Effector memory CD8-positive, alpha-beta T cell (primary cell): ENCODE measurements around the gene DLGAP4.

Experiments
- ATAC-seq: fragments of 150-1000 bp; cut with Tn5 transposase; replicated peaks from 2 replicates; pipeline ENCODE4 v1.10.0; 2021; ENCODE audit warnings: mild to moderate bottlenecking, moderate library complexity
- DNase-seq, 3 experiments: peaks; one replicate each; pipeline ENCODE4 v3.0.0; 2021
- H3K27ac Mint-ChIP-seq, 2 donors: one replicate each; pipeline ENCODE4 v1.8.0; 2022; ENCODE audit warnings: mild to moderate bottlenecking in 2 of 2, mixed read lengths in 2 of 2, moderate library complexity in 2 of 2
- H3K27me3 Mint-ChIP-seq, 2 donors: one replicate each; pipeline ENCODE4 v1.8.0; 2022; ENCODE audit warnings: mixed read lengths in 2 of 2
- H3K36me3 Mint-ChIP-seq: one replicate; pipeline ENCODE4 v1.8.0; 2022; ENCODE audit warnings: mild to moderate bottlenecking, moderate library complexity, mixed read lengths; ENCODE audit not compliant: insufficient read depth
- H3K4me1 Mint-ChIP-seq, 2 donors: one replicate each; pipeline ENCODE4 v1.8.0; 2022; ENCODE audit warnings: low read depth in 2 of 2, mixed read lengths in 2 of 2
- H3K4me3 Mint-ChIP-seq, 2 donors: one replicate each; pipeline ENCODE4 v1.8.0; 2022; ENCODE audit warnings: mild to moderate bottlenecking in 2 of 2, mixed read lengths in 2 of 2, moderate library complexity in 2 of 2
- H3K9me3 Mint-ChIP-seq, 2 donors: one replicate each; pipeline ENCODE4 v1.8.0; 2022; ENCODE audit warnings: mixed read lengths in 2 of 2

DLGAP4 gene

DNA sequence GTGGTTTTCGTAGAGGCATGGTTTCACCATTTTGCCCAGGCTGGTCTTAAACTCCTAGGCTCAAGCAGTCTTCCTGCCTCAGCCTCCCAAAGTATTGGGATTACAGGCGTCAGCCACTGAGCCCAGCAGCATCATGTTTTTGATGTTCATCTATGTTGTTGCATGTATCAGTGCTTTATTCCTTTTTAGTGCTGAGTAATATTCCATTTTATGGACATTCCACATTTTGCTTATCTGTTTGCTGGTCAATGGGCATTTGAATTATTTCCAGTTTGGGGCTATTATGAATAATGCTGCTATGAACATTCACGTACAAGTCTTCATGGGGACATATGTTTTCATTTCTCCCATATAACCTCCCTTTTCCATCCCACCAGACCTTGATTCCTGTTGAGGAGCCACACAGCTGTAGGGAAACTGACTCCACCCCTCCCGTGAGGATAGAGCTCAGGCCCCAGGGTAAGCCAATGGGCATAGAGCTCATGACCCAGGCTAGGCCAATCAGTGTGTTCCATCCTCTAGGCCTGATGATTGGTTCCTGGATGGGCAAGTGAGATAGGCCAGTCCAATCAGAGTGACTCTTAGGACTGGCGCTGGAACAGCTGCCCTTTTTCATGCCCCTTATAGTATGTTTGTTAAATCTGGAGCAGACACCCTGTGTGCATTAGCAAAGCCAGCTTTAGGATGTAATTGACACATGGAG, 49.5 kb downstream of the DLGAP4 start:
- Mint-ChIP-seq H3K4me3 (no peak overlapping the region), H3K9me3 (no peaks in the 10 kb centered on the region), H3K4me1 (no peaks in the 10 kb centered on the region), H3K27me3 (peaks cover 30 to 87% of the 10 kb centered on the region in 2 donors), H3K27ac (no peak overlapping the region), H3K36me3 (peaks cover 2% of the 10 kb centered on the region)
- ATAC-seq = no peak
- DNase-seq = no peak

DNA sequence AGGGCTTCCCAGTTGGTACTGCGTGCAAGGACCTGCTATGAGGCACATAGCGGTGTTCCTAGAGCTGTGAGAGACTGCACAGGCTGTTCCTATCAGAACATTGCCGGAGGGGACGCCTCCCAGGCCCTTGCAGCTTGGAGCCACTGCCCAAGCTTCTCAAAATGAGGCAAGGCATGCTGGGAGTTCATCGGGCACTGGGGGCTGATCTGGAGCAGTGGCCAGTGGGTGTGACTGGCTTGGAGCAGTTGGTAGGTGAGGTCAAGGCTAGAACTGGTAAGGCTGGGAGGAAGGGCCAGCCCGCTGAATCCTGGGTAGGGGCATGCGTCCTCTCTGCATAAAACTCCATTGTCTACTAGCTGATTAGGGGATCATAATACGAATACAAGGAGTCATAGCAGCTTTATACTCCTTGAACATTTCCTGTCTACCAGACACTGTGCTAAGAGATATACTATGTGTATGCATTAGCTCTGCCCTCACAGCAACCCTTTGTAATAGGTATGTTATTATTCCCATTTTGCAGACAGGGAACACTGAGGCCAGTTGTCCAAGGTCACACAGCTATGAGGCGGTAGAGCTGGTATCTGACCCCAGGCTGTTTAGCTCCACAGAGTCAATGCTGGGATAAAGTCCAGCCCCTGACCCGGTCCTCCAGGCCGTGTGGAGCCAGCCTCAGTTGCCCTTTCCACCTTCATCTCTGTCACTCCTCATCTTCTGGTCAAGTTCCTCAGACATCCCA, 53.7 kb downstream of the DLGAP4 start:
- ATAC-seq (no peak), DNase-seq (no peak)
- peaks cover 2% of the 10 kb centered on the region for H3K36me3 Mint-ChIP-seq
- H3K27me3 Mint-ChIP-seq = peaks cover 19 to 77% of the 10 kb centered on the region in 2 donors
- no peak overlapping the region for H3K27ac Mint-ChIP-seq
- no peak overlapping the region for H3K4me3 Mint-ChIP-seq
- H3K9me3 Mint-ChIP-seq = no peaks in the 10 kb centered on the region
- no peaks in the 10 kb centered on the region for H3K4me1 Mint-ChIP-seq

DNA sequence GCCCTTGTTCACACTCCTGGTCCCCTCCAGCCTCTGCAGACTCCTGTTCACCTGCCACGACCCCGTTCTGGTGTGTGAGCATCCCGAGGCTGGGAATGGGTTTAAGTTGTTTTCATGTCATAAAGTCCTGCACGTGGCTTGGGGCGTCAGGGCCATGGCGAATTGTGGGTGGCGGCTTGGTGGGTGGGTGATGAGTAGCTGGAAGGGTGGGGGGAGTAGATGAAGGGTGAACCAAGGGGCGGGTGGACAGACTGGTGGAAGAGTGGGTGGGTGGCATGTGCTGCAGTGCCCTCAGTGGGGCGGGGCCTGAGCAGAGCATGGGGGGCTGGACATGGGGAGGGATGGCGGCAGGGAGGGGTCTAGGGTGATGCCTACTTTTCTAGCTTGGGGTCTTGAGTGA, 54.3 kb downstream of the DLGAP4 start:
- peaks cover 19 to 72% of the 10 kb centered on the region in 2 donors for H3K27me3 Mint-ChIP-seq
- H3K27ac Mint-ChIP-seq = no peak overlapping the region
- H3K36me3 Mint-ChIP-seq = peaks cover 2% of the 10 kb centered on the region
- H3K9me3 Mint-ChIP-seq = no peaks in the 10 kb centered on the region
- H3K4me1 Mint-ChIP-seq = no peaks in the 10 kb centered on the region
- no peak for DNase-seq
- no peak overlapping the region for H3K4me3 Mint-ChIP-seq
- no peak for ATAC-seq

DNA sequence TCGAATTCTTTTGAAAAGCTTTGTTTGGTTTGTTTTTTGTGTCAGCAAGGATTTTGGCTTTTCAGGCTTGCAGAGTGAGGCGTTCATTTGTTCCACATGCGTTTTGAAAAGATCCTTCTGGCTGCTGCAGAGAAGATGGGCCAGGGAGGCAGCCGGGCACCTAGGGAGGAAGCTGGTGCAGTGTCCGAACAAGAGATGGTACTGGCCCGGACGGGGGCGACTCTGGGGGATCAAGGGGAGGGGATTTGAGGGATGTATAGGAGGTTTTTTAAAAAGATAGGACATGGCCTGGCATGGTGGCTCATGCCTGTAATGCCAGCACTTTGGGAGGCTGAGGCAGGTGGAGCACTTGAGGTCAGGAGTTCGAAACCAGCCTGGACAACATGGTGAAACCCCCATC, 55.3 kb downstream of the DLGAP4 start:
- Mint-ChIP-seq H3K9me3 (no peaks in the 10 kb centered on the region), H3K27ac (no peak overlapping the region), H3K27me3 (peaks cover 19 to 67% of the 10 kb centered on the region in 2 donors), H3K4me1 (no peaks in the 10 kb centered on the region), H3K36me3 (no peaks in the 10 kb centered on the region), H3K4me3 (no peak overlapping the region)
- ATAC-seq = no peak
- no peak for DNase-seq

DNA sequence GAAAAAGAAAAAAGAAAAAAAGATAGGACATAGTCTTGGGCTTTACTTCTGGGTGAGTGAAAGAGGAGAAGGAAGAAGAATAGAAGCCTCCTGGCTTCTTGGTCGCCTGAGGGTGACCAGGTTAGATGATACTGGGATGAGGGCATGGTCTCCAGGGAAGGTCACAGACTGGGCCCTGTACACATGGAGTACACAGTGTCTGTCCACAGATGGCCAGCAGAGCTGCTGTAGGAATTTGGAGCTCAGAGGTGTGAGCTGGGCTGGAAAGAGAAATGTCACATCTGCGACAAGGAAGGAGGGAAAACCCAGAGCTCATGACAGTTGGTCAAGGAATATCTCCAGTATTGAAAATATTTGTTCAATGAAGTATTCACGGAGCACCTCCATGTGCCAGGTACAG, 56.1 kb downstream of the DLGAP4 start:
- Mint-ChIP-seq H3K36me3 (no peaks in the 10 kb centered on the region), H3K27me3 (peaks cover 12 to 64% of the 10 kb centered on the region in 2 donors), H3K4me1 (no peaks in the 10 kb centered on the region), H3K4me3 (no peak overlapping the region), H3K27ac (peak overlapping the region in 1 of 2 donors; percentile 36), H3K9me3 (no peaks in the 10 kb centered on the region)
- ATAC-seq = no peak
- no peak for DNase-seq

DNA sequence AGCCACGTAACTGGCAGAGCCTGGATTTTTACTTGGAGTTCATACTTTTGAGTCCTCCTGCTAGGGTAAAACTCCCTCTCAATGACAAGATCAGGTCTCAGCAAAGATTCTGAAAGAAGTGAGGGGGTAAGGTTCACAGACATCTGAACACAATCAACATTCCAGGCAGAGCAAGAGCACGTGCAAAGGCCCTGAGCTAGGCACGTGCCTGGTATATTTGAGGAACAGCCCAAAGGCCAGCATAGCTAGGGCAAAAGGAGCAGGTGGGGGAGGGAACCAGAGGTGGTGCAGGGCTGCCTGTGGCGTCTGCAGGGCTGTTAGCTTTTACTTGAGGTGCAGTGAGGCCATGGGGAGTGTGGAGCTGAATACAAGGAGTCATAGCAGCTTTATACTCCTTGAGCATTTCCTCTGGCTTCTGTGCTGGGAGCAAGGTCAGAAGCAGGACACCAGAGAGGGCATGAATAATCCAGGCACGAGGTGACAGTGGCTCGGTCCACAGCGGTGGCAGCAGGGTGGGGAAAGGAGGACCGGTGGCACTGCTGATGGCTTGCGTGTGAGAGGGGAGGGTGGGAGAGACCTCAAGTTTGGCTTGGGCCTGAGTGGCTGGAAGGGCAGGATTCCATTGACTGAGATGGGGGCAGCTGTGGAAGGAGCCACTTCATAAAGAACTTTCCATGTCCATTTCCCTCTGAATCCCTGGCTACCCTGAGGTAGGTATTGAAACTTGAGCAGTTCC, 57.0 kb downstream of the DLGAP4 start:
- no peak overlapping the region for H3K4me3 Mint-ChIP-seq
- peaks cover 12 to 64% of the 10 kb centered on the region in 2 donors for H3K27me3 Mint-ChIP-seq
- H3K9me3 Mint-ChIP-seq = no peaks in the 10 kb centered on the region
- no peak overlapping the region for H3K27ac Mint-ChIP-seq
- no peaks in the 10 kb centered on the region for H3K4me1 Mint-ChIP-seq
- no peaks in the 10 kb centered on the region for H3K36me3 Mint-ChIP-seq
- no peak for ATAC-seq
- no peak for DNase-seq

DNA sequence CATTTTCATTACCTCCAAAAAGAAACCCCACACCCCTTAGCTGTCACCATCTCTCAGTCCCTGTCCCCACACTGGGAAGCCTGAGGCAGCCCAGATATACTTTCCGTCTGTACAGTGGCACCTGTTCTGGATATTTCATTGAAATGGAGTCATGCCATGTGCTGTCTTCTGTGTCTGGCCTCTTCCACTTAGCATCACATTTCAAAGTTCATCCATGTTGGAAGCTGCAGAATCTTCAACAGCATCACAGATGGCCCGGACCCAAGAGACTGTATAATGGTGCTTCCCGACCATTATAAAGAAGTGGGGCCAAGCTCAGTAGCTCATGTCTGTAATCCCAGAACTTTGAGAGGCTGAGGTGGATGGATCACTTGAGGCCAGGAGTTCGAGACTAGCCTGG, 58.4 kb downstream of the DLGAP4 start:
- Mint-ChIP-seq H3K4me3 (no peak overlapping the region), H3K36me3 (no peaks in the 10 kb centered on the region)

DNA sequence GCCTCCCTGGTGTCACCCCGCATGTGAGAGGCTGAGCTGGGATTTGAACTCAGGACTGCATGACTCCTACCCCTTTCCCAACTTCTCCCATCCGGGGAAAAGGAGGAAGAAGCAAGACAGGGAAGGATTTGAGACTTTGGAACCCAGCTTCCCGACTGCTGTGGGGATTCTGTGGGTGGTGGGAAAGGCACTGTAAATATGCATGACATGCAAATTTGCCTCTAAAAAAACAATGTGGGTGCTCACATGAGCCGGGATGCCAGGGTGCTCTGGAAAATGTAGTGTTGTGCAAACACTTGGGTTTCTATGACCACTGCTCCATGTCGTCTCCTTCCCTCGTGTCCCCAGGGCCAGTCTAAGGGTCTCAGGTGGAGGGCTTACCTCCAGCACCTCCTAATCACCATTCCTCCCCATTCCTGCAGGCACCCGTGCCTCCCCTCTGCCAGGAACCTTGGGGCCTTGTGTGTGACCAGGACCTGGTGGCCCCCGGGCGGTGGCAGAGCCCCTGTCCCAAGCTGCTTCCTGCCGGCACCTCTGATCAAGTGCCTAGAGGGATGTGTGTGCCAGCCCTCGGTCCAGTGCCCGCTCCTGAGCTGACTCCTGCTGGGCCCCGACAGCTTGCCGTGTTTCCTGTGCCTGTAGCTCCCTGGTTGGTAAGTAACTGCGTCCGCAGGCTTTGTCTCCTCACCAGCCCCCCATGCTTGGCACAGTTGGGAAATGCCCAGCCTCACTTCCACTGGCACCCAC, 60.7 kb downstream of the DLGAP4 start:
- Mint-ChIP-seq H3K36me3 (no peaks in the 10 kb centered on the region), H3K9me3 (no peaks in the 10 kb centered on the region), H3K27me3 (peaks cover 12 to 45% of the 10 kb centered on the region in 2 donors), H3K4me3 (no peak overlapping the region), H3K4me1 (no peaks in the 10 kb centered on the region), H3K27ac (no peak overlapping the region)
- ATAC-seq (no peak), DNase-seq (no peak)

More for the DNA sequence above, 58.4 kb downstream of the DLGAP4 start:
- H3K27ac Mint-ChIP-seq = no peak overlapping the region
- ATAC-seq = no peak
- H3K9me3 Mint-ChIP-seq = no peaks in the 10 kb centered on the region
- no peak for DNase-seq
- peaks cover 12 to 57% of the 10 kb centered on the region in 2 donors for H3K27me3 Mint-ChIP-seq
- H3K4me1 Mint-ChIP-seq = no peaks in the 10 kb centered on the region

DNA sequence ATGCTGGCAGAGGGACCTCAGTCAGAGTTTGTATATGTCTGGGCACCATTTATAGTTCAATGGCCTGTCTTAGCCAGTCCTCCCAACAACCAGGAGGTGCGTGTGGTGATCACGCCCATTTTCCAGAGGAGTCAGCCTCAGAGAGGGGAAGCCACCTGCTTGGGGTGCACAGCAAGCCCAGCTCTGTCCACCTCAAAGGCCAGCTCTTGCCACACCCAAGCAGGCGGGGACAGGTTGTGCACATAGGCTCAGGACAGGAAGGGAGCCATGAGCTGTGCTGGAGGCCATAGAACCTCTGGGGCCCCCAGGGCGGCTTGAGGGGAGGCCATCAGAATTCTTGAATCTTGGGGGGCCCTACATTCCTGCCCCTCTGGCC, 61.2 kb downstream of the DLGAP4 start:
- Mint-ChIP-seq H3K4me3 (no peak overlapping the region), H3K27me3 (peaks cover 8 to 39% of the 10 kb centered on the region in 2 donors), H3K9me3 (no peaks in the 10 kb centered on the region), H3K36me3 (no peaks in the 10 kb centered on the region), H3K27ac (no peak overlapping the region), H3K4me1 (no peaks in the 10 kb centered on the region)
- ATAC-seq (no peak), DNase-seq (no peak)

DNA sequence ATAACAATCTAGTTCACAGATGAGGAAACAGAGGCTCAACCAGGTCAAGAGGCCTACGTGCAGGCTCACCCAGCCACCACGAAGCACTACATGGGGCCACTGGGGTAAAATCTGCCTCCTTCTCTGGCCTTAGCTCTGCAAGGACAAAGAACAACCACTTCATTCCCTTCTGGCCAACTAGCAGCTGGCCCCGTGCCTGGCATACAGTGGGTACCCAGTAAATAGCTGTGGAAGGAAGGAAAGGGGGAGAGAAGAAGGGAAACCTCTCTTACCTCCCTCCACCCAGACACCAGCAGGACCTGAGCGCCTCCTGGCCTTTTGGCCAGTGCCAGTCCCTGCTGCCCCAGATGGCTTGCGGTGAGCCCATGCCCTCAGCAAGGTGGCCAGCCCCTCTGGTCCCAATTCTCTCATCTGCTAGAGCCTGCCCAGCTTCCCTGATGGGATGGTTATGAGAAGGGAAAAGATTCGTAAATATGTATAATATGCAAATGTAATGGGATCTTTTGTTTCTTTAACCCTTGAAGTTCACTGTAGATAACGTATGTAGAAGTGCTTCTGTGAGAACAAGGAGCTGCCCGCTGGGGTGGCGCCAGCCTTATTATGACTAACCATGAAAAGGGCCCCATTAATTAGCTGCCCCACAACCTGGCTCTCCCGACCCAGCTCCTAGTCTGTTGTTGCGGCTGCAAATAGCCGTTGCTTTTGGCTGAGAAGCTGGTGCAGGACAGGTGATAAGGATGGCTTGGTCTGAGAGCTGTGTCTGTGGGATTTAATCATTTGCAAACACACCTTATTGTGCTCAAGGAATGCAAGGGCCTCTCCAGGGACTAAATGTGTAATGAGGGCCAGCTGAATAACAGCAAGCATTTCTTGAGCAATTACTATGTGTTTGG, 62.0 kb downstream of the DLGAP4 start:
- ATAC-seq = no peak
- no peak overlapping the region for H3K27ac Mint-ChIP-seq
- H3K27me3 Mint-ChIP-seq = peaks cover 5 to 31% of the 10 kb centered on the region in 2 donors

DNA sequence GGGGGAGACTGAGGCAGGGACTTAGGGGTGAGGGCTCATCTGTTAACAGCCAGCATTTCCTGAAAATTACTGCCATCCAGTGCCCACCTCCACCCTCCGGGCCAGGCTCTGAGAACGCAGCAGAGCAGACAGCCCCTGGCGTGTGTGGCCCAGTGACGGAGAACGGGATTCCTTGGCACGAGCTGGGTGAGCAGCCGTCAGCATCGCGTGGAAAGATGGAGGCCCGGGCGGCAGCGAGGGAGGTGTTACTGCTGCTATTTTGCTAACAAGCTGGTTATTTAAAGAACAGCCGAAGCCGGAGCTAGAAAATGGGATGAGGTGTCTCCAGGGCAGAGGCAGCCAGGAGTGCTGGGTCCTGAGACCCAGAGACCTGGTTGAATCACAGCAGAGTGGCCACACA, 62.7 kb downstream of the DLGAP4 start:
- DNase-seq (no peak), ATAC-seq (no peak)
- Mint-ChIP-seq H3K27ac (no peak overlapping the region), H3K36me3 (no peaks in the 10 kb centered on the region), H3K27me3 (peaks cover 5 to 32% of the 10 kb centered on the region in 2 donors), H3K4me3 (no peak overlapping the region), H3K9me3 (no peaks in the 10 kb centered on the region), H3K4me1 (no peaks in the 10 kb centered on the region)

More for the DNA sequence above, 62.0 kb downstream of the DLGAP4 start:
- H3K9me3 Mint-ChIP-seq = no peaks in the 10 kb centered on the region
- no peaks in the 10 kb centered on the region for H3K4me1 Mint-ChIP-seq
- H3K36me3 Mint-ChIP-seq = no peaks in the 10 kb centered on the region
- DNase-seq = no peak
- no peak overlapping the region for H3K4me3 Mint-ChIP-seq

DNA sequence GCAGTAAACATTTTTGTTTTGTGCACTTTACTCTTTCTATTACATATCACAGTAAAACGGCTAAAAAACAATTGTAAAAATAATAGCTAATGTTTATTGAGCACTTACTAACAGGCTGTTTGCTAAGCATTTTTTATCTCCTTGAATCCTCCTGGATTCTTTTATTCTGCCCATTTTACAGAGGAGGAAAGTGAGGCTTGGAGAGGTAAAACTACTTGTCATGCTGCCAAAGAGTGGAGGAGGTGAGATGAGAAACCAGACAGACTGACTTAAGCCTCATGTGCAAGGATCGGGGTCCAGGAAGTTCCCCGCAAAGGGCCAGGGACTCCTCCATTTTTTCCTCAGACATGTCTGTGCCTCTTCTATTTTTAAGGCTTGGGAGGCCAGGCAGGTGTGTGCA, 63.6 kb downstream of the DLGAP4 start:
- ATAC-seq (no peak), DNase-seq (no peak)
- H3K4me1 Mint-ChIP-seq = no peaks in the 10 kb centered on the region
- no peak overlapping the region for H3K4me3 Mint-ChIP-seq
- H3K36me3 Mint-ChIP-seq = no peaks in the 10 kb centered on the region
- H3K9me3 Mint-ChIP-seq = no peaks in the 10 kb centered on the region
- peaks cover 6 to 40% of the 10 kb centered on the region in 2 donors for H3K27me3 Mint-ChIP-seq
- no peak overlapping the region for H3K27ac Mint-ChIP-seq
